ENCODE measurements around the gene HAUS7. TPM values are rescaled to one million over a fixed set of nuclear protein-coding genes. Genes with fewer than 3 reads are reported as not detected.

The HAUS7 gene
- total RNA-seq, 2 experiments from 2014 or later, result 54.4 to 56.3 TPM

GRCh38 chrX:153507484-153508178 is 37.3 kb upstream of the HAUS7 start:
- DNase-seq (peak; percentile 85), ATAC-seq (peak; percentile 99)
- CTCF ChIA-PET, result interaction anchor here (0.7 to 4.8 kb wide), 16 partner anchors 17 to 565 kb away, joined by 3 to 56 read pairs (median 3); partner anchors contain the start of gene HAUS7
- Mint-ChIP-seq H3K4me1 (peaks cover 5% of the 10 kb centered on the region), H3K27me3 (no peaks in the 10 kb centered on the region), H3K4me3 (no peak overlapping the region), H3K27ac (no peak overlapping the region), H3K9me3 (ENCODE audit: low read depth) (no peaks in the 10 kb centered on the region), H3K36me3 (no peaks in the 10 kb centered on the region)

- Mint-ChIP-seq H3K27me3 (no peaks in the 10 kb centered on the region), H3K9me3 (ENCODE audit: low read depth) (no peaks in the 10 kb centered on the region), H3K4me3 (no peak overlapping the region), H3K4me1 (peaks cover 5% of the 10 kb centered on the region), H3K36me3 (no peaks in the 10 kb centered on the region), H3K27ac (no peak overlapping the region)
- ATAC-seq (no peak), DNase-seq (no peak)
- CTCF ChIA-PET, result interaction anchor here (3.1 to 4.8 kb wide), 2 partner anchors 34 to 563 kb away, joined by 25 to 56 read pairs; partner anchors contain the start of gene HAUS7
Measured at GRCh38 chrX:153505361-153505760, 35.0 kb upstream of the HAUS7 start.

GRCh38 chrX:153504445-153505016 is 34.2 kb upstream of the HAUS7 start:
- Mint-ChIP-seq H3K4me3 (no peak overlapping the region), H3K27ac (no peak overlapping the region), H3K9me3 (ENCODE audit: low read depth) (no peaks in the 10 kb centered on the region), H3K36me3 (no peaks in the 10 kb centered on the region), H3K27me3 (no peaks in the 10 kb centered on the region), H3K4me1 (peaks cover 5% of the 10 kb centered on the region)
- CTCF ChIA-PET, result interaction anchor here (4.8 kb wide), 1 partner anchor 33 kb away, joined by 56 read pairs; the partner anchor contains the start of gene HAUS7
- ATAC-seq (no peak), DNase-seq (no peak)

- no peaks in the 10 kb centered on the region for H3K27me3 Mint-ChIP-seq
- CTCF ChIA-PET, result no interaction called here
- H3K4me1 Mint-ChIP-seq, result peaks cover 5% of the 10 kb centered on the region
- DNase-seq (no peak), ATAC-seq (no peak)
- H3K4me3 Mint-ChIP-seq, result no peak overlapping the region
- H3K9me3 Mint-ChIP-seq (ENCODE audit: low read depth), result no peaks in the 10 kb centered on the region
- H3K36me3 Mint-ChIP-seq, result no peaks in the 10 kb centered on the region
- H3K27ac Mint-ChIP-seq, result no peak overlapping the region
Measured at GRCh38 chrX:153502796-153503195, 32.4 kb upstream of the HAUS7 start.

GRCh38 chrX:153502131-153502530 is 31.8 kb upstream of the HAUS7 start:
- Mint-ChIP-seq H3K27me3 (no peaks in the 10 kb centered on the region), H3K36me3 (no peaks in the 10 kb centered on the region), H3K27ac (no peak overlapping the region), H3K4me1 (peaks cover under 1% of the 10 kb centered on the region), H3K4me3 (no peak overlapping the region), H3K9me3 (ENCODE audit: low read depth) (no peaks in the 10 kb centered on the region)
- CTCF ChIA-PET, result no interaction called here
- no peak for DNase-seq
- ATAC-seq, result no peak

- no peaks in the 10 kb centered on the region for H3K36me3 Mint-ChIP-seq
- no peaks in the 10 kb centered on the region for H3K4me1 Mint-ChIP-seq
- no peak overlapping the region for H3K27ac Mint-ChIP-seq
- ATAC-seq (no peak), DNase-seq (no peak)
- H3K9me3 Mint-ChIP-seq (ENCODE audit: low read depth), result no peaks in the 10 kb centered on the region
- CTCF ChIA-PET, result no interaction called here
- no peaks in the 10 kb centered on the region for H3K27me3 Mint-ChIP-seq
- no peak overlapping the region for H3K4me3 Mint-ChIP-seq
Measured at GRCh38 chrX:153501530-153501929, 31.2 kb upstream of the HAUS7 start.

GRCh38 chrX:153500676-153501280 is 30.4 kb upstream of the HAUS7 start:
- Mint-ChIP-seq H3K4me1 (no peaks in the 10 kb centered on the region), H3K27ac (no peak overlapping the region), H3K27me3 (no peaks in the 10 kb centered on the region), H3K36me3 (no peaks in the 10 kb centered on the region), H3K9me3 (ENCODE audit: low read depth) (no peaks in the 10 kb centered on the region), H3K4me3 (no peak overlapping the region)
- CTCF ChIA-PET, result no interaction called here
- ATAC-seq (no peak), DNase-seq (no peak)

GRCh38 chrX:153499876-153500275 is 29.5 kb upstream of the HAUS7 start:
- Mint-ChIP-seq H3K9me3 (ENCODE audit: low read depth) (no peaks in the 10 kb centered on the region), H3K36me3 (no peaks in the 10 kb centered on the region), H3K27me3 (no peaks in the 10 kb centered on the region), H3K4me3 (no peak overlapping the region), H3K4me1 (no peaks in the 10 kb centered on the region), H3K27ac (no peak overlapping the region)
- ATAC-seq (no peak), DNase-seq (no peak)
- CTCF ChIA-PET, result no interaction called here

GRCh38 chrX:153499341-153499740 is 29.0 kb upstream of the HAUS7 start:
- H3K36me3 Mint-ChIP-seq, result no peaks in the 10 kb centered on the region
- no peak for ATAC-seq
- no peak for DNase-seq
- CTCF ChIA-PET, result no interaction called here
- H3K27ac Mint-ChIP-seq, result no peak overlapping the region
- H3K27me3 Mint-ChIP-seq, result no peaks in the 10 kb centered on the region
- H3K4me3 Mint-ChIP-seq, result no peak overlapping the region
- H3K9me3 Mint-ChIP-seq (ENCODE audit: low read depth), result no peaks in the 10 kb centered on the region
- H3K4me1 Mint-ChIP-seq, result no peaks in the 10 kb centered on the region

- H3K27me3 Mint-ChIP-seq, result no peaks in the 10 kb centered on the region
- H3K27ac Mint-ChIP-seq, result no peak overlapping the region
- H3K4me3 Mint-ChIP-seq, result no peak overlapping the region
- H3K4me1 Mint-ChIP-seq, result no peaks in the 10 kb centered on the region
- ATAC-seq (no peak), DNase-seq (no peak)
- CTCF ChIA-PET, result no interaction called here
- no peaks in the 10 kb centered on the region for H3K36me3 Mint-ChIP-seq
- H3K9me3 Mint-ChIP-seq (ENCODE audit: low read depth), result no peaks in the 10 kb centered on the region
Measured at GRCh38 chrX:153498453-153498852, 28.1 kb upstream of the HAUS7 start.

- no peak for DNase-seq
- ATAC-seq, result no peak
- H3K27ac Mint-ChIP-seq, result no peak overlapping the region
- no peaks in the 10 kb centered on the region for H3K4me1 Mint-ChIP-seq
- no peaks in the 10 kb centered on the region for H3K9me3 Mint-ChIP-seq (ENCODE audit: low read depth)
- H3K27me3 Mint-ChIP-seq, result no peaks in the 10 kb centered on the region
- no peaks in the 10 kb centered on the region for H3K36me3 Mint-ChIP-seq
- no peak overlapping the region for H3K4me3 Mint-ChIP-seq
- CTCF ChIA-PET, result no interaction called here
Measured at GRCh38 chrX:153496590-153496959, 26.2 kb upstream of the HAUS7 start.

GRCh38 chrX:153495903-153496589 is 25.7 kb upstream of the HAUS7 start:
- no peaks in the 10 kb centered on the region for H3K9me3 Mint-ChIP-seq (ENCODE audit: low read depth)
- no peaks in the 10 kb centered on the region for H3K4me1 Mint-ChIP-seq
- DNase-seq, result no peak
- H3K36me3 Mint-ChIP-seq, result no peaks in the 10 kb centered on the region
- H3K27me3 Mint-ChIP-seq, result no peaks in the 10 kb centered on the region
- CTCF ChIA-PET, result no interaction called here
- no peak overlapping the region for H3K4me3 Mint-ChIP-seq
- no peak overlapping the region for H3K27ac Mint-ChIP-seq
- ATAC-seq, result no peak

- H3K9me3 Mint-ChIP-seq (ENCODE audit: low read depth), result no peaks in the 10 kb centered on the region
- no peaks in the 10 kb centered on the region for H3K27me3 Mint-ChIP-seq
- no peak overlapping the region for H3K27ac Mint-ChIP-seq
- CTCF ChIA-PET, result no interaction called here
- no peak overlapping the region for H3K4me3 Mint-ChIP-seq
- no peaks in the 10 kb centered on the region for H3K4me1 Mint-ChIP-seq
- no peaks in the 10 kb centered on the region for H3K36me3 Mint-ChIP-seq
- DNase-seq, result no peak
- ATAC-seq, result no peak
Measured at GRCh38 chrX:153495362-153495751, 25.0 kb upstream of the HAUS7 start.
